Activated T-cell treated with anti-CD3 and anti-CD28 coated beads, Interleukin-2, amount 50 U/mL, for 4 hours (primary cell): Measurements from ENCODE around the gene PPL. TPM values are rescaled to one million over a fixed set of nuclear protein-coding genes. Genes with fewer than 3 reads are reported as not detected.

Experiments
- ATAC-seq, 2 donors: fragments of 200-7000 bp; cut with Tn5 transposase; one replicate each; pipeline ENCODE4 v1.10.0; 2021
- DNase-seq: peaks from one replicate; pipeline ENCODE4 v3.0.0-alpha.2; 2020
- H3K27me3 Mint-ChIP-seq: one replicate; pipeline ENCODE4 v1.8.0; 2021; ENCODE audit warnings: low read depth, mixed read lengths
- H3K36me3 Mint-ChIP-seq: one replicate; pipeline ENCODE4 v1.8.0; 2022; ENCODE audit warnings: mixed read lengths; ENCODE audit not compliant: insufficient read depth
- H3K4me1 Mint-ChIP-seq: one replicate; pipeline ENCODE4 v1.8.0; 2021; ENCODE audit warnings: low read depth, mixed read lengths
- H3K4me3 Mint-ChIP-seq: one replicate; pipeline ENCODE4 v1.8.0; 2021; ENCODE audit warnings: mild to moderate bottlenecking, moderate library complexity, mixed read lengths
- H3K9me3 Mint-ChIP-seq: one replicate; pipeline ENCODE4 v1.8.0; 2021; ENCODE audit warnings: mixed read lengths
- total RNA-seq, 3 donors: library from RNA; stranded (reverse); gene quantifications; one replicate each; pipeline ENCODE4 v1.2.1, GENCODE V29; 2021

The PPL gene
- total RNA-seq, 3 donors from 2014 or later = 0.08 to 0.11 (median 0.08) TPM

DNA sequence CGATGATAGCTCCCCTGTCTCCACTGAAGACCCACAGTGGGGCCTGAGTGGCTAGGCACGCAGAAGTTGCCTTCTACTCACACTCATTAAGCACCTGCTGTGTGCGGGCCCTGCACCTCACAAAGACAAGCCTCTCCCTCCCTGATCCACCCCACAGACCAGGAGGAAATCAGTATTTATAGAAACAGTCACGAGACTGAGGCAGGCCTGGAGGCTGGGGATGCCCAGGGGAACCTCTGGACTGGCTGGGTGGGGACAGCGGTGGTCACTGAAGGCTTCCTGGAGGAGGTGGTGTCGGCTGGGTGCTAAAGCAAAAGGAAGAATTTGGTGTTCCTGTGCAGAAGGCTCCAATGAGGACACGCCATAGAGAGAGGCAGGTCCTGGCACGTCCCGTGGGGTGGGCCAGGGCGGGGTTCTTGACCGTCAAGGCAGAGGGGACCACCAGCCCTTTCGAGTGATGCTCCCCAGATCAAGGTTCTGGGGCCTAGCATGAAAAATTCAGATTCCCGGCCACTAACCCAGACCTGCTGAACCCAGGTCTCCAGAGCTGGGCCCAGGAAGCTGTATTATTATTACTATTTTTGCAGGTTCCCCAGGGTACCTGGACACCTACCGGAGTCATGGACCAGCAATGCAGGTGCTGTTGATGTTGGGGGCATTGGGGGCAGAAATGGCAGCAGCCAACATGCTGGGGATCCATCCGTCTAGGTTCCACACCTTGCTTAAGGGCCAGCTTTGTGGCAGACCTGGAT is 23.0 kb downstream of the PPL start:
- DNase-seq (no peak), ATAC-seq (no peak)
- Mint-ChIP-seq H3K36me3 (no peaks in the 10 kb centered on the region), H3K27me3 (peaks cover 10% of the 10 kb centered on the region), H3K4me1 (no peaks in the 10 kb centered on the region), H3K9me3 (no peaks in the 10 kb centered on the region), H3K4me3 (no peak overlapping the region)

GRCh38 chr16:4913130-4913773 is 23.7 kb downstream of the PPL start:
- no peaks in the 10 kb centered on the region for H3K36me3 Mint-ChIP-seq
- DNase-seq = no peak
- no peaks in the 10 kb centered on the region for H3K9me3 Mint-ChIP-seq
- H3K4me3 Mint-ChIP-seq = no peak overlapping the region
- no peaks in the 10 kb centered on the region for H3K4me1 Mint-ChIP-seq
- ATAC-seq = no peak
- H3K27me3 Mint-ChIP-seq = peaks cover 10% of the 10 kb centered on the region

- Mint-ChIP-seq H3K9me3 (no peaks in the 10 kb centered on the region), H3K27me3 (peaks cover 4% of the 10 kb centered on the region), H3K4me1 (no peaks in the 10 kb centered on the region), H3K4me3 (no peak overlapping the region), H3K36me3 (no peaks in the 10 kb centered on the region)
- no peak for ATAC-seq
- DNase-seq = no peak
These were observed 25.0 kb downstream of the PPL start for GRCh38 chr16:4911970-4912386.

DNA sequence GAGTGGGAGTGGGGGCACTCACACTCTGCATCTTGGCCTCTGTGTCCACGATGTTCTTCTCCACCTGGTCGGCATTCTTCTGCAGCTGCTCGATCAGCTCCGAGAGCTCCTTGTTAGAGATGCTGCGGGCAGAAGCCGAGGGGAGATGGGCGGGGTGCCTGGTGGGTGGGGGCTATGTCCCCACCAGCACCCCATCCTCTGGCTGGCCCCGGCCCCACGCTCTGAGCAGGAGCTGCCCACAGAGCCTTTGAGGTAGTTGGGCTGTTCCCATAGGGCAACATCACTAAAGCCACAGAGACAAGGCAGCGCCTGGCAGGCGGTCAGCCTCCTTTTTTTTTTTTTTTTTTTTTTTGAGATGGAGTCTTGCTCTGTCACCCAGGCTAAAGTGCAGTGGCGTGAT is 26.1 kb downstream of the PPL start:
- no peaks in the 10 kb centered on the region for H3K36me3 Mint-ChIP-seq
- H3K4me1 Mint-ChIP-seq = no peaks in the 10 kb centered on the region
- H3K27me3 Mint-ChIP-seq = peaks cover 4% of the 10 kb centered on the region
- no peak overlapping the region for H3K4me3 Mint-ChIP-seq
- no peak for DNase-seq
- ATAC-seq = no peak
- no peaks in the 10 kb centered on the region for H3K9me3 Mint-ChIP-seq

- Mint-ChIP-seq H3K36me3 (no peaks in the 10 kb centered on the region), H3K27me3 (peaks cover 10% of the 10 kb centered on the region), H3K9me3 (no peaks in the 10 kb centered on the region), H3K4me1 (no peaks in the 10 kb centered on the region), H3K4me3 (no peak overlapping the region)
- DNase-seq (no peak), ATAC-seq (no peak)
These were observed 27.1 kb downstream of the PPL start for GRCh38 chr16:4909825-4910224.

DNA sequence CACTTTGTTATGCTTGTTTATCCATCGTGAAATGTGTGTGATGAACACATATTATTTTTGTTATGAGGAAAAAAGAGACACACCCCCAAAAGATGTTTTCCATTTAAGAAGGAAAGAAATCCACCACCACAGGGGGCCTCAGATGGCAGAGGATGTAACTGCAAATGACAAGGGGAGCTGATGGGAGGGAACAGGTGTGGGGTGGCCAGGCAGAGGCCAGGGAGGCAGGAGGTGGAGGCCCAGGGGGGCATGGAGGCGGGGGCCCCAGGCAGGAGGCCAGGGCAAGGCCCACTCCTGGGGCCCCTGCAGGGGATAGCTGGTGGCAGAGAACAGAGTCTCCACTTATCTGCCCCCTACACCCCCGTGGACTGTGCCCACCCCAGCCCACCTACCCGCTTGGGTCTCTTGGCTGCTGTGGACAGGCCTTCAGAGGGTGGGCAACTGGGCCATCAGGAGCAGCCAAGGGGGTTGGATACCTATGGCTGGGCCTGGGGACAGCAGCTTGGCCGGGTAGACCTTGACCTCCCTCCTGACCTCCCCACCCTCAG is 28.0 kb downstream of the PPL start:
- Mint-ChIP-seq H3K4me3 (no peak overlapping the region), H3K9me3 (no peaks in the 10 kb centered on the region), H3K36me3 (no peaks in the 10 kb centered on the region), H3K27me3 (peaks cover 17% of the 10 kb centered on the region), H3K4me1 (no peaks in the 10 kb centered on the region)
- ATAC-seq (no peak), DNase-seq (no peak)

GRCh38 chr16:4904942-4905615 is 31.9 kb downstream of the PPL start:
- Mint-ChIP-seq H3K36me3 (no peaks in the 10 kb centered on the region), H3K9me3 (no peaks in the 10 kb centered on the region), H3K4me3 (no peak overlapping the region), H3K27me3 (peaks cover 29% of the 10 kb centered on the region), H3K4me1 (no peaks in the 10 kb centered on the region)
- DNase-seq (no peak), ATAC-seq (no peak)

- Mint-ChIP-seq H3K4me1 (no peaks in the 10 kb centered on the region), H3K27me3 (peaks cover 32% of the 10 kb centered on the region), H3K36me3 (no peaks in the 10 kb centered on the region), H3K4me3 (no peak overlapping the region), H3K9me3 (no peaks in the 10 kb centered on the region)
- ATAC-seq = no peak
- DNase-seq = no peak
These were observed 32.6 kb downstream of the PPL start for GRCh38 chr16:4904108-4904941.

- H3K27me3 Mint-ChIP-seq = peaks cover 32% of the 10 kb centered on the region
- H3K9me3 Mint-ChIP-seq = peaks cover 4% of the 10 kb centered on the region
- ATAC-seq = no peak
- no peaks in the 10 kb centered on the region for H3K36me3 Mint-ChIP-seq
- no peak for DNase-seq
- no peaks in the 10 kb centered on the region for H3K4me1 Mint-ChIP-seq
- no peak overlapping the region for H3K4me3 Mint-ChIP-seq
These were observed 34.9 kb downstream of the PPL start for GRCh38 chr16:4902038-4902437.

GRCh38 chr16:4900750-4901149 is 36.2 kb downstream of the PPL start:
- Mint-ChIP-seq H3K4me1 (no peaks in the 10 kb centered on the region), H3K27me3 (peaks cover 36% of the 10 kb centered on the region), H3K4me3 (no peak overlapping the region), H3K9me3 (peaks cover 4% of the 10 kb centered on the region), H3K36me3 (no peaks in the 10 kb centered on the region)
- DNase-seq (no peak), ATAC-seq (no peak)

GRCh38 chr16:4900036-4900435 is 36.9 kb downstream of the PPL start:
- Mint-ChIP-seq H3K4me1 (no peaks in the 10 kb centered on the region), H3K36me3 (no peaks in the 10 kb centered on the region), H3K4me3 (no peak overlapping the region), H3K27me3 (peaks cover 31% of the 10 kb centered on the region), H3K9me3 (peaks cover 4% of the 10 kb centered on the region)
- ATAC-seq = no peak
- DNase-seq = no peak

GRCh38 chr16:4899474-4899846 is 37.5 kb downstream of the PPL start:
- Mint-ChIP-seq H3K9me3 (peaks cover 4% of the 10 kb centered on the region), H3K27me3 (peaks cover 28% of the 10 kb centered on the region)

DNA sequence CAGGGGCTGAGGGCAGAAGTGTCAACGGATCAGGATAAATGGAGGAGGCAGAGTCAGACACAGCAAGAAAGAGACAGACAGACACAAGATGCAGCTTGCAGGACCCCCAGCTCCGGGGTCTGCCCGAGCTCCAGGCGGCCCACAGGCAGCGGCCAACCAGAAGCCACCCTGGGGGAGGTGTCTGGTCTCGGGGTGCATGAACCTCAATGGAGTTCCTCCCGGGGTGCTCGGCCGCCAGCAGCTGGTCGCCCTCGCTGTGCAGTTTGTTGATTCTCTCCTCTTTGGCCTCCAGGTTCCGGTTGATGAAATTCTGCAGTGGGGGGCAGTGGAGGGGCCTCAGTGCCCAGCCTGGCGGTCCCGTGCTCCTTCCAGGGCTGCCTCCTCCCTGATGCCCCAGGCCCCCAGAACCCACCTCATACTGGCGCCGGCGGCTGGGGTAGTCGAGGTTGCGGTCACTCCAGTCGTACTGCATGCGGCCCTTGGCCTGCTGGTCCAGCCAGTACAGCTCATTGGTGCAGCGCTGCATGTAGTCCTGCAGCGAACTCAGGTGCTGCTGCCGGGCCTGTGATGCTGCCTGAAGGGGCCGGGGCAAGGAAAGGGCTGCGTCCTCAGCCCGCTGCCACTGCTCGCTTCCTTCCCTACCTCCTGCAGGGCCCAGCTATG is 38.0 kb downstream of the PPL start:
- H3K4me1 Mint-ChIP-seq = no peaks in the 10 kb centered on the region
- H3K36me3 Mint-ChIP-seq = no peaks in the 10 kb centered on the region
- H3K9me3 Mint-ChIP-seq = peaks cover 4% of the 10 kb centered on the region
- DNase-seq (no peak), ATAC-seq (no peak)
- H3K27me3 Mint-ChIP-seq = peaks cover 23% of the 10 kb centered on the region
- no peak overlapping the region for H3K4me3 Mint-ChIP-seq

More at GRCh38 chr16:4899474-4899846, 37.5 kb downstream of the PPL start:
- Mint-ChIP-seq H3K4me1 (no peaks in the 10 kb centered on the region), H3K36me3 (no peaks in the 10 kb centered on the region), H3K4me3 (no peak overlapping the region)
- no peak for DNase-seq
- no peak for ATAC-seq
